ENCODE results near the gene GPSM1.

The GPSM1 gene

GRCh38 chr9:136332482-136332983, 5.2 kb downstream of the GPSM1 start:
- TF ChIP-seq ZNF274 (IDR thresholded peaks at IDR 0.05; ENCODE audit: low read depth, low read length): no peak
- H3K4me3 ChIP-seq (ENCODE audit: low read length): no peak overlapping the region

- H3K4me3 ChIP-seq (ENCODE audit: low read length): no peak overlapping the region
- no peak for TF ChIP-seq ZNF274 (IDR thresholded peaks at IDR 0.05; ENCODE audit: low read depth, low read length)
These were observed 5.7 kb downstream of the GPSM1 start for GRCh38 chr9:136333045-136333444.

GRCh38 chr9:136333486-136333885, 6.1 kb downstream of the GPSM1 start:
- TF ChIP-seq ZNF274 (IDR thresholded peaks at IDR 0.05; ENCODE audit: low read depth, low read length): no peak
- no peak overlapping the region for H3K4me3 ChIP-seq (ENCODE audit: low read length)

GRCh38 chr9:136334541-136334940, 7.2 kb downstream of the GPSM1 start:
- TF ChIP-seq ZNF274 (IDR thresholded peaks at IDR 0.05; ENCODE audit: low read depth, low read length): no peak
- H3K4me3 ChIP-seq (ENCODE audit: low read length): no peak overlapping the region

GRCh38 chr9:136335296-136336155, 8.2 kb downstream of the GPSM1 start:
- no peak for TF ChIP-seq ZNF274 (IDR thresholded peaks at IDR 0.05; ENCODE audit: low read depth, low read length)
- no peak overlapping the region for H3K4me3 ChIP-seq (ENCODE audit: low read length)

GRCh38 chr9:136336156-136336870, 9.0 kb downstream of the GPSM1 start:
- no peak for TF ChIP-seq ZNF274 (IDR thresholded peaks at IDR 0.05; ENCODE audit: low read depth, low read length)
- no peak overlapping the region for H3K4me3 ChIP-seq (ENCODE audit: low read length)

GRCh38 chr9:136336881-136337280, 9.5 kb downstream of the GPSM1 start:
- no peak for TF ChIP-seq ZNF274 (IDR thresholded peaks at IDR 0.05; ENCODE audit: low read depth, low read length)
- H3K4me3 ChIP-seq (ENCODE audit: low read length): no peak overlapping the region

- H3K4me3 ChIP-seq (ENCODE audit: low read length): no peak overlapping the region
- TF ChIP-seq ZNF274 (IDR thresholded peaks at IDR 0.05; ENCODE audit: low read depth, low read length): no peak
These were observed 10.4 kb downstream of the GPSM1 start for GRCh38 chr9:136337416-136338395.

GRCh38 chr9:136338511-136338910, 11.2 kb downstream of the GPSM1 start:
- no peak overlapping the region for H3K4me3 ChIP-seq (ENCODE audit: low read length)
- no peak for TF ChIP-seq ZNF274 (IDR thresholded peaks at IDR 0.05; ENCODE audit: low read depth, low read length)

GRCh38 chr9:136339173-136339957, 12.0 kb downstream of the GPSM1 start:
- H3K4me3 ChIP-seq (ENCODE audit: low read length): no peak overlapping the region
- no peak for TF ChIP-seq ZNF274 (IDR thresholded peaks at IDR 0.05; ENCODE audit: low read depth, low read length)

GRCh38 chr9:136339958-136340310, 12.6 kb downstream of the GPSM1 start:
- H3K4me3 ChIP-seq (ENCODE audit: low read length): no peak overlapping the region
- TF ChIP-seq ZNF274 (IDR thresholded peaks at IDR 0.05; ENCODE audit: low read depth, low read length): no peak

- H3K4me3 ChIP-seq (ENCODE audit: low read length): no peak overlapping the region
- TF ChIP-seq ZNF274 (IDR thresholded peaks at IDR 0.05; ENCODE audit: low read depth, low read length): no peak
These were observed 13.2 kb downstream of the GPSM1 start for GRCh38 chr9:136340356-136341041.

All from GM08714 (cell line).